GM12891 (cell line): Measurements from ENCODE around the gene HOXC9.

Experiments used
- DNase-seq: peaks from one replicate; pipeline ENCODE4 v3.0.0; 2011; ENCODE audit warnings: low spot score; ENCODE audit not compliant: insufficient read length
- FAIRE-seq: peaks from 2 replicates; lab custom pipeline; 2011; peaks lifted over from hg19 to GRCh38; lab: Jason Lieb, UNC
- PAX5 ChIP-seq: IDR thresholded peaks from 2 replicates; pipeline ENCODE4 v1.6.1; 2011; ENCODE audit warnings: low read length, moderate library complexity, mild to moderate bottlenecking; ENCODE audit not compliant: insufficient read depth, severe bottlenecking
- POLR2A ChIP-seq: IDR thresholded peaks from 2 replicates; pipeline ENCODE4 v1.6.1; 2011; ENCODE audit warnings: low read depth, low read length, control low read depth
- POLR2AphosphoS5 ChIP-seq: IDR thresholded peaks from 2 replicates; pipeline ENCODE4 v1.6.1; 2011; ENCODE audit warnings: low read depth, low read length, control low read depth
- POU2F2 ChIP-seq: IDR thresholded peaks from 2 replicates; pipeline ENCODE4 v1.6.1; 2011; ENCODE audit warnings: low read depth, mild to moderate bottlenecking, control low read depth, low read length, moderate library complexity
- SPI1 ChIP-seq: IDR thresholded peaks from 2 replicates; pipeline ENCODE4 v1.6.1; 2011; ENCODE audit warnings: low read depth, low read length, control low read depth
- TAF1 ChIP-seq: IDR thresholded peaks from 2 replicates; pipeline ENCODE4 v1.6.1; 2011; ENCODE audit warnings: low read depth, low read length, control low read depth

Gene HOXC9

DNA sequence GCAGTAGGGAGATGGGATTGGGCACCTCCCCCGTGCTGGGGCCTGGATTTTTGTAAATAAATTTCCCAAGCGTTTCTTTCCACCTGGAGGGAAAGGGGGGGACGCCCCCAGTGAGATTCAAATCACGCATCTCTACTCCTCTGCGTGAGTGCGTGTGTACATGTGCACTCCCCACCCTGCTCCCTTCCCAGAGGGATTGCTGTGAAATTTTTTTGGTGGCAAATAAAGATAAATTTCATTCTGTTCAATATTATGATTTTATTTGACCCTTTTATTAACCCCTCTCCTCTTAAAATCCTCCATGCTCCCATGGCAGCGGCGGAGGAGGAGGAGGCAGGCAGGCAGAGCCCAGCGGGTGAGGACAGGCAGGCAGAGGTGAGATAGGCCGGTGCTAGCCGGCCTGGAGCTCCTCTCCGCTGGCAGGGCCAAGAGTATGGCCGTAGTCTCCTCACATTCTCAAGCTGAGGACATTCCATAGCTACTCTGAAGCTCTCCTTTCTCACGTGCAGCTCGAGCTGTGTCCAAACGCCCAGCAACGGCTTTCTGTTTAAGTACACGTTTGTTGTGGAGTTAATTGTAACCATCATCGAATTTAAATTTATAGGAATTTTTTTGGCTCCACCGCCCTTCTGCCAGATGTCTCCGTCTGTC is 23.7 kb upstream of the HOXC9 start:
- DNase-seq (no peak), FAIRE-seq (no peak)
- TF ChIP-seq PAX5: no peak
- no peak for TF ChIP-seq SPI1
- TF ChIP-seq TAF1: no peak
- TF ChIP-seq POLR2AphosphoS5: no peak

- FAIRE-seq: no peak
These were observed 23.0 kb upstream of the HOXC9 start for GRCh38 chr12:53976823-53977595.

DNA sequence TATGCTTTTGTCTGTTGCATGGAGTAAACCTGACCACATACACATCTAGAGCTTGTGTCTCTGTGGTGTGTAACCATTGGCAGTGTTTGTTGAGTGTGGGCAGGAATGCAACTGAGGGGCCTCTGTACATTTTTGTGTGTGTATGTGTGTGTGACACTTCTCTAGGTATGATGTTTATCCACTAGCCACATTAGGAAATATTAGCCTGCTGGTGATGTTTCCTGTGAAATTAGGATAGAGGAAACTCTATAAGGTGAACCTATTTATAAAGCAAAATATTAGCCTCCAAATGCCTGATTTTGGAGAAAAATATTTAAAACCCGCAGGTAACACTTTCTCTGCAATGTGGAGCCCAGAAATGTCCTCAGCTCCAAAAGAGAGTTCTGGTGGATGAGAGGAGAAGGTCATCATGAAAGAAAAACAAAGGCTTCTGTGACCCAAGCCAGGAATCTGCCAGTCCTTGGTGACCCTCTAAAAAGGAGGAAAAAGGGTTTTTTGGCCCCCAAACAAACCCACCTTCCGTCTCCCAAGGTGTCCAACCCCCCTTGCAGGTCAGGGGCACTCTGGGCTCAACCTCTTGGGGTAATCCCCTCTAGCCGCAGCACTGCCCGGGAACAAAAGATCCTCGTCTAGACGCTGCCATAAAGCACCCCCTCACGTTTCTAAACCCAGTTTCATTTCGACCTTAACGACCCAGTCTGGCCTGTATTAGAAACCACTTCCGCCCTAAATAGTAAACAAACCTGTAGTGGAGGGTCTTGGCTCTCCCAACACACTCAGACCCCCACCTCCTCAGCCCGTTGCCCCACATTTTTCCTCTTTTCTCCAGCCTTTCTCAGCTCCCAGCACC is 22.1 kb upstream of the HOXC9 start:
- TF ChIP-seq POU2F2 (no peak), POLR2AphosphoS5 (no peak), PAX5 (no peak), POLR2A (no peak), TAF1 (no peak), SPI1 (no peak)
- DNase-seq (no peak), FAIRE-seq (no peak)

More at GRCh38 chr12:53976823-53977595, 23.0 kb upstream of the HOXC9 start:
- DNase-seq: no peak
- TF ChIP-seq SPI1 (no peak), POU2F2 (no peak), POLR2A (no peak), PAX5 (no peak), POLR2AphosphoS5 (no peak), TAF1 (no peak)

DNA sequence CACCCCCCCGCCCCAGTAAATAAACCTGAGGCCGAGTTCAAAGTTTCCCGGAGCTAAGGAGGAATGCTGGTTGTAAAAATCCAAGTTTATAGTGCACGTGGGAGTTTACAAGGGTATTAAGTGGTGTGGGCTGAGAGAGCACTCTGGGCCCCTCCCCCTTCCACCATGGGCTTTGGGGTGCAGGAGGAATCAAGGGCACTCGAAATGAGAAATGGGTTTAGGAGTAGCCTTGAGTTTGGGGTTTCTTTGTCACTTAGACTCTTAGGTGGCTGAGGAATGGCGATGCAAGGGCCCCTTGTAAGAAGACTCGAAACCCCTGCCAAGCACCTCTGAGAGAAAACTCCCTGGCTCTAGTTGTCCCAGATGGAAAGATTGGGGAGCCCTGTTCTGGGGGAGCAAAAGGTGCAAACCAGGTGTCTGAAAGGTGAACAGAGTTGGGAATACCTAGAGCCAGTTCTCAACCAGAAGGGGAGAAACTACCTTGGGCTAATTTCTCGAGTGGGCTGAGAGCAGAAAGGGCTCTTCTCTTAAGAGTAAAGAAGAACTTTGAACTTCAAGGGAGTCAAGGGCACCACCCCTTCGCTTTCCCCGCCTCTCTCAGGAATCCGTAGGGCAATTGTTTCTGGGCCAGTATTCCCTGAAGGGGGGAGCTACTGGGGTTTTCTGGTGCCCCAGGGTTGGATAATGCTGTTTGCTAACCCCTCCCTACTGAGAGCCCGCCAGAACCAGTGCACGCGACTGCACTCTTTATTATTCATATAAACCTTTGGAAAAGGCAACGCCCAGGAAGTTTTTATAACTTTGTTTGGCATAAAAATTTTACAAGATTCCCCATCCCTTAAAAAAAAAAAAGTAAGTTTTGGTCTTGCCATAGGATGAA is 21.2 kb upstream of the HOXC9 start:
- TF ChIP-seq POU2F2 (no peak), TAF1 (no peak), POLR2A (no peak), SPI1 (no peak), POLR2AphosphoS5 (no peak), PAX5 (no peak)
- FAIRE-seq (no peak), DNase-seq (no peak)

- no peak for TF ChIP-seq SPI1
- TF ChIP-seq POU2F2: no peak
- no peak for TF ChIP-seq PAX5
- TF ChIP-seq TAF1: no peak
- no peak for TF ChIP-seq POLR2A
- no peak for TF ChIP-seq POLR2AphosphoS5
- DNase-seq (no peak), FAIRE-seq (no peak)
These were observed 19.7 kb upstream of the HOXC9 start for GRCh38 chr12:53980104-53980801.

DNA sequence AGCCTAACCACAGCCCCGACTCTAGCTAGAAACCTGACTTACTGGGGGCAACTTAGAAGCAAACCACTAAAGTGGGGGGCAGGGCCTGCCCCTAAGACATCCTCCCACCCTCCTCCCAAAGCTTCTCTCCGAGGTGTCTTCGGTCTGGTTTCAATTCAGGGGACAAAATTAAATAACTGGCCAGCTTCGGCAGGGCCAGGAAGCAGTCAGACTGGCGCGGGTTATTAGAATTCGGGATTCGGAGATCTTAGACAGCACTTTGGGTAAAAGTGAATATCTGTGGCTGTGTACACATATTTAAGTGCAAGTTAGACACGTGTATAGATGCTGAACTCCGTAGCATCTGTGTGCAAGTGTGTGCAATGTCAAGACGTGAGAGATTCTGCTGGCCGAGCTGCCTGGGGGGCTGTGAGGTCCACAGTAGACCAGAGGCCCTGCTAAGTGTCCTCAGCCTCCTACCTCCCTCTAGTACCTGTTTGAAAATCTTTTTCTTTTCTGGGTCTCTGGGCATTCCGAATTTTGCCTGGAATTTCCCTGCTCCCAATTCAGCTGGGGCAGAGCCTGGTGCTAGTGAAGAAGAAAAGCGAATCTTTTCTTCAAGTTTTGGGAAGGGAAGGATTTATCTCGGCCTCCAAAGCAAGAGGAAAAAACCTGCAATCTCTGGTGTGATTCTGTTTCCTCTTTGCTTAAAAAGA is 19.0 kb upstream of the HOXC9 start:
- FAIRE-seq: no peak
- DNase-seq: no peak
- no peak for TF ChIP-seq POLR2AphosphoS5
- TF ChIP-seq SPI1: no peak
- TF ChIP-seq POLR2A: no peak
- TF ChIP-seq PAX5: no peak
- no peak for TF ChIP-seq TAF1
- TF ChIP-seq POU2F2: no peak

- no peak for FAIRE-seq
- no peak for TF ChIP-seq POU2F2
- no peak for TF ChIP-seq PAX5
- no peak for TF ChIP-seq POLR2A
- no peak for DNase-seq
These were observed 18.1 kb upstream of the HOXC9 start for GRCh38 chr12:53981634-53982565.
